ENCODE data around the gene TLR7. TPM values are rescaled to one million over a fixed set of nuclear protein-coding genes. Genes with fewer than 3 reads are reported as not detected.

Gene TLR7
- under 1 TPM; 0.15 to 0.38 (median 0.23) TPM for total RNA-seq

DNA sequence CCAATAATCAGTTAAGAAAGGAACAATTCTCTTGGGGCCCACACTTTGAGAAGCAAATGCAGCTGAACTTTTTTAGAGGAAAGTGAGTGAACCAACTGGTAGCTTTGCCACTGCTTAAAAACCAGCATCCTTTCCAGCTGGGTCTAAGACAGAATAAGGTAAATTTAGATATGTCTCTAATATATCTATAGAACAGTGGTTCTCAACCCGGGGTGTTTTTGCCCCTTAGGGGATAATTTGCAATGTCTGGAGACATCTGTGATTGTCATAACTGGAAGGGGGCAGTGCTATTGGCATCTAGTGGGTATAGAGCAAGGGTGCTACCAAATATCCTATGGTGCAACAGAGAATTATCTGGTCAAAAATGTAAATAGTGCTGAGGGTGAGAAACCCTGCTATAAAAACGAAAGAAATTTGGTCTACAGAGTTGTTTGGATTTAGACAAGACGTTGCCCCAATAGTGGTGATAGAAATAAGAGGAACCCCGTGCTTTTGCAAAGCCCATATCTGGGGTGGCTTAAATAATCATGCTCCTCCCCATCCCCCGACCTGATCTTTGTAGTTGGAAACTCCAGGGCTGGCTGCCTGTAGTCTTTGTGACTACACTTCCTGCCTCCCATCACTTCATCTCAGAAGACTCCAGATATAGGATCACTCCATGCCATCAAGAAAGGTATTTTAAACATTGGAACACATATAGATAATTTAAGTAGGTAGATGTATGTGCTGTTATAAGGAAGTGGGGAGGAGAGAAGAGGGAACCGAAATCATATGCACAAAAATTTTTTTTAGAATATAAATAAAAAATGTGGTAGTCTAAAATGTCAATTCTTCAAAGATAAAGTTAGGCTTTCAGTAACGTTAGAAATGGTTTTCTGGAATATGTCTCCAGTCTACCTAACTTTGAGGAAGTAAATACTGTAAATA lies at the start of gene TLR7:
TSS of gene TLR7 (plus strand) at position 622 of the 927 bp plus-strand sequence. CDS start 507 bp downstream, outside the sequence.
- 66 to 67% methylated on average over 7 of the region's 7 CpGs for WGBS, 2 donors
- no peak within 1 kb of the TSS for H3K4me3 ChIP-seq (ENCODE audit: low read depth, poor library complexity, severe bottlenecking)
- intact Hi-C loops (cut with DNase I; ENCODE audit: low total_unique reads) = no loop called here
- TF ChIP-seq, protein P1, sequence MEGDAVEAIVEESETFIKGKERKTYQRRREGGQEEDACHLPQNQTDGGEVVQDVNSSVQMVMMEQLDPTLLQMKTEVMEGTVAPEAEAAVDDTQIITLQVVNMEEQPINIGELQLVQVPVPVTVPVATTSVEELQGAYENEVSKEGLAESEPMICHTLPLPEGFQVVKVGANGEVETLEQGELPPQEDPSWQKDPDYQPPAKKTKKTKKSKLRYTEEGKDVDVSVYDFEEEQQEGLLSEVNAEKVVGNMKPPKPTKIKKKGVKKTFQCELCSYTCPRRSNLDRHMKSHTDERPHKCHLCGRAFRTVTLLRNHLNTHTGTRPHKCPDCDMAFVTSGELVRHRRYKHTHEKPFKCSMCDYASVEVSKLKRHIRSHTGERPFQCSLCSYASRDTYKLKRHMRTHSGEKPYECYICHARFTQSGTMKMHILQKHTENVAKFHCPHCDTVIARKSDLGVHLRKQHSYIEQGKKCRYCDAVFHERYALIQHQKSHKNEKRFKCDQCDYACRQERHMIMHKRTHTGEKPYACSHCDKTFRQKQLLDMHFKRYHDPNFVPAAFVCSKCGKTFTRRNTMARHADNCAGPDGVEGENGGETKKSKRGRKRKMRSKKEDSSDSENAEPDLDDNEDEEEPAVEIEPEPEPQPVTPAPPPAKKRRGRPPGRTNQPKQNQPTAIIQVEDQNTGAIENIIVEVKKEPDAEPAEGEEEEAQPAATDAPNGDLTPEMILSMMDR (IDR thresholded peaks at IDR 0.05) = no peak
- no peak for TF ChIP-seq POLR2A (IDR thresholded peaks at IDR 0.05)
- DNase-seq (ENCODE audit: low spot score in 2 of 2) = no peak

DNA sequence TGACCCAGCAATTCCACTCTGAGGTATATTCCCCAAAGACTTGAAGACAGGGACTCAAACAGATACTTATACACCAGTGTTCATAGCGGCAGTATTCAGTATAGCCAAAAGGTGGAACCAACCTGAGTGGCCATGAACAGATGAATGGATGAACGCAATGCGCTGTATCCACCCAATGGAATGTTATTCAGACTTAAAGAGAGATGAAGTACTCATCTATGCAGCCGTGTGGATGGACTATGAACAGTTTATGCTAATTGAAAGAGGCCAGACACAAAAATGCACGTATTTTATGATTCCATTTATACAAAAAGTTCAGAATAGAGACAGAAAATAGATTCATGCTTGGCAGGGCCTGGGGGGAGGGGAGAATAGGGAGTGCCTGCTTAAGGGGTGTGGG lies 49.3 kb upstream of the TLR7 start:
- WGBS, 2 donors = 71 to 78% methylated on average over 5 of the region's 5 CpGs
- intact Hi-C loops (cut with DNase I; ENCODE audit: low total_unique reads) = no loop called here
- no peak for TF ChIP-seq POLR2A (IDR thresholded peaks at IDR 0.05)
- TF ChIP-seq, protein P1 (IDR thresholded peaks at IDR 0.05) = no peak
- no peak overlapping the region for H3K4me3 ChIP-seq (ENCODE audit: low read depth, poor library complexity, severe bottlenecking)
- no peak for DNase-seq (ENCODE audit: low spot score in 2 of 2)

DNA sequence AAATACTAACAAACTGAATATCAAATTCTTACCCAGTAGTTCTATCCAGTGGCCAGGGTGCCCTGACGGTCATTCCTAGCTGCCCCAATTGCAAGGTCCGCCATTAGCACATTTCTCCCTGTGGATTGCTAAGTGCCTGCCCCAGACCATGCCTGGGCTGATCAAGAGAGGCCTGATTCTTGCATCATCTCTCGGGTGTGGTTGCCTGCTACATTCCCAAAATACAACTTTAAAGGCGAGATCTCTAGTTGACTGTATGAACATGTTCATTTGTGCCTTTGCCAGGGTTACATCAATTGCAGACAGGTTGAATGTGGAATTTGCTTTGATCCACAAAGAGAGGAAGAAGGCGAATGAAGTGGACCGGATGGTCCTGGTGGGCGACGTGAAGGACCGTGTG lies 47.6 kb upstream of the TLR7 start:
- WGBS, 2 donors = 51 to 63% methylated on average over 9 of the region's 9 CpGs
- H3K4me3 ChIP-seq (ENCODE audit: low read depth, poor library complexity, severe bottlenecking) = no peak overlapping the region
- DNase-seq (ENCODE audit: low spot score in 2 of 2) = peak in 1 of 2 donors; percentile 14
- intact Hi-C loops (cut with DNase I; ENCODE audit: low total_unique reads) = no loop called here
- TF ChIP-seq POLR2A (IDR thresholded peaks at IDR 0.05) = no peak
- TF ChIP-seq, protein P1 (IDR thresholded peaks at IDR 0.05) = no peak

DNA sequence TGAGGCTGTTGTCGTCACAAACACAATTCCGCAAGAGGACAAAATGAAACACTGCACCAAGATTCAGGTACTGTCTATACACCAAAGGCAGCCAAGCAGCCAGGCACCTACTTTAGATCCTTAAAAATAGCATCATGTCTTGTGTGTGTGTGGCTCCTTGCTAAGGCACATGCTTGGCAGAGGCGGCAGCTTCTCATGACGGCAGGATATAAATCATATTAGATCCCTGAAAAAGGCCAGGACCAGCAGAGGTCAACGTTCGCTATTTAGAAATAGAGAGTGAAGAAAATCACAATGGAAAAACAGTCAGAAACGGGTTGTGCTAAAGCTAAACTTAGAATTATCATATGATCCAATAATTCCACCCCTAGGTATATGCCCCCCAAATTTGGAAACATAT lies 46.1 kb upstream of the TLR7 start:
- no peak for DNase-seq (ENCODE audit: low spot score in 2 of 2)
- TF ChIP-seq, protein P1 (IDR thresholded peaks at IDR 0.05) = no peak
- no peak for TF ChIP-seq POLR2A (IDR thresholded peaks at IDR 0.05)
- intact Hi-C loops (cut with DNase I; ENCODE audit: low total_unique reads) = no loop called here
- WGBS, 2 donors = 84 to 92% methylated on average over 7 of the region's 7 CpGs
- no peak overlapping the region for H3K4me3 ChIP-seq (ENCODE audit: low read depth, poor library complexity, severe bottlenecking)

DNA sequence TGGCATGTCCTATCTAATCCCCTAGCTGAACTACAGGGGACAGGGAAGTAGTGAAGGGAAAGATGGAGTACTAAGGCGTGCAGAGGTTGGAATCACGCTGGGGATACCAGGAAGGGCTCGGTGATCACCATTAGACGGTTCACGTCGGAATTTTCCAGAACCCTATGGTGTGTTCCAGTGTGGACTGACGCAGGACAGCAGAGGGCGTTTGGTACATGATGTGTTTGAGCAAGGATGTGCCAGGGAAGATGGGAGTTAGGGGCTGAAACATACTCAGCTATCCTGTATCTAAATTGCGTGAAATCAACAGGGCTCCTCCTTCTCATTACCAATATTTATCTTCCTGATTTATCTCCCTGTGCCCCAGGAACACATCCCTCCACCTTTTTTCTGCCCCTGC lies 41.9 kb upstream of the TLR7 start:
- DNase-seq (ENCODE audit: low spot score in 2 of 2) = no peak
- 78 to 85% methylated on average over 9 of the region's 9 CpGs for WGBS, 2 donors
- no peak overlapping the region for H3K4me3 ChIP-seq (ENCODE audit: low read depth, poor library complexity, severe bottlenecking)
- TF ChIP-seq POLR2A (IDR thresholded peaks at IDR 0.05) = no peak
- TF ChIP-seq, protein P1 (IDR thresholded peaks at IDR 0.05) = no peak
- intact Hi-C loops (cut with DNase I; ENCODE audit: low total_unique reads) = no loop called here

All from lower leg skin (tissue), 4 donors.